K562 (cell line): ENCODE data around the gene SGSH. TPM values are rescaled to one million over a fixed set of nuclear protein-coding genes. Genes with fewer than 3 reads are reported as not detected.
A peak's percentile ranks its signal among the peaks of the same experiment; 100 is the strongest.

Source experiments
- ARID2 ChIP-seq: fragments of 450-650 bp; IDR thresholded peaks from 2 replicates; pipeline ENCODE4 v1.6.1; 2017; ENCODE audit warnings: antibody characterized with exemption, mild to moderate bottlenecking
- ATF6 ChIP-seq: sonication (generic); formaldehyde crosslinking; IDR thresholded peaks from 2 replicates; pipeline ENCODE4 v1.4.0; 2020; ENCODE audit warnings: mild to moderate bottlenecking, missing genetic modification reagents
- BRCA1 ChIP-seq, 2 experiments: fragments of 450-650 bp in 1 of 2; sonication (generic) in 1 of 2; formaldehyde crosslinking in 1 of 2; IDR thresholded peaks; 2 replicates each; pipeline versions ENCODE4 v1.5.0 to v1.6.1; 2017 to 2020; ENCODE audit warnings: mild to moderate bottlenecking in 1 of 2, missing genetic modification reagents in 1 of 2
- ELF1 ChIP-seq: fragments of 200-800 bp; sonication (Bioruptor generic); IDR thresholded peaks from 2 replicates; pipeline ENCODE4 v1.6.1; 2016; ENCODE audit warnings: missing genetic modification characterization, missing compliant biosample characterization
- EP300 ChIP-seq: IDR thresholded peaks from 2 replicates; pipeline ENCODE4 v1.6.1; 2012; ENCODE audit warnings: low read length, improper control_type of control experiment
- FOXJ2 ChIP-seq: fragments of 200-800 bp; sonication (Bioruptor generic); IDR thresholded peaks from 2 replicates; pipeline ENCODE4 v1.6.1; 2016; ENCODE audit warnings: missing genetic modification characterization, missing compliant biosample characterization
- HDAC1 ChIP-seq, 2 experiments: fragments of 450-650 bp; IDR thresholded peaks; 2 replicates each; pipeline ENCODE4 v1.6.1; 2016 to 2017; ENCODE audit warnings: inconsistent platforms in 1 of 2, mild to moderate bottlenecking in 1 of 2, moderate library complexity in 1 of 2
- HDAC2 ChIP-seq: fragments of 450-650 bp; IDR thresholded peaks from 2 replicates; pipeline ENCODE4 v1.6.1; 2016; ENCODE audit warnings: mild to moderate bottlenecking
- HES1 ChIP-seq: fragments of 450-650 bp; IDR thresholded peaks from 2 replicates; pipeline ENCODE4 v1.6.1; 2016; ENCODE audit warnings: low read depth, mild to moderate bottlenecking, moderate library complexity
- JUND ChIP-seq, 2 experiments: IDR thresholded peaks; 2 replicates in 1 of 2; 3 replicates in 1 of 2; pipeline ENCODE4 v1.6.1; 2011; ENCODE audit warnings: borderline replicate concordance in 2 of 2, low read depth in 2 of 2, low read length in 2 of 2, improper control_type of control experiment in 1 of 2, missing biosample characterization in 1 of 2, missing genetic modification characterization in 1 of 2, missing genetic modification reagents in 1 of 2
- LEF1 ChIP-seq: fragments of 450-650 bp; IDR thresholded peaks from 2 replicates; pipeline ENCODE4 v1.6.1; 2016; ENCODE audit warnings: mild to moderate bottlenecking
- MEIS2 ChIP-seq: fragments of 450-650 bp; IDR thresholded peaks from 2 replicates; pipeline ENCODE4 v1.6.1; 2014; ENCODE audit warnings: mild to moderate bottlenecking; ENCODE audit not compliant: partially characterized antibody
- MLLT1 ChIP-seq, 2 experiments: fragments of 450-650 bp; IDR thresholded peaks; 2 replicates each; pipeline ENCODE4 v1.6.1; 2016
- NFE2 ChIP-seq: IDR thresholded peaks from 2 replicates; pipeline ENCODE4 v1.6.1; 2014; ENCODE audit warnings: antibody characterized with exemption, low read depth
- NFIC ChIP-seq: fragments of 450-650 bp; IDR thresholded peaks from 2 replicates; pipeline ENCODE4 v1.6.1; 2017; ENCODE audit warnings: mild to moderate bottlenecking, inconsistent platforms
- RCOR1 ChIP-seq, 2 experiments: IDR thresholded peaks; 2 replicates each; pipeline ENCODE4 v1.6.1; 2012; ENCODE audit warnings: low read depth in 2 of 2, low read length in 2 of 2, borderline replicate concordance in 1 of 2, improper control_type of control experiment in 1 of 2
- SETDB1 ChIP-seq: IDR thresholded peaks from one replicate; pipeline ENCODE4 v1.6.1; 2012; ENCODE audit warnings: low read length, control low read depth, inconsistent platforms
- SPI1 ChIP-seq: IDR thresholded peaks from 2 replicates; pipeline ENCODE4 v1.6.1; 2011; ENCODE audit warnings: low read depth, low read length, control low read depth, borderline replicate concordance
- ZNF174 ChIP-seq: fragments of 250-450 bp; sonication (Bioruptor Pico); IDR thresholded peaks from 2 replicates; pipeline ENCODE4 v1.4.0; 2020; ENCODE audit warnings: mild to moderate bottlenecking
- ZNF408 ChIP-seq: fragments of 250-450 bp; sonication (Bioruptor Pico); IDR thresholded peaks from 2 replicates; pipeline ENCODE4 v1.4.0; 2020; ENCODE audit warnings: low read depth, mild to moderate bottlenecking, moderate library complexity
- polyA plus RNA-seq, 8 experiments: library from polyadenylated mRNA; depleted of rRNA in 4 of 8; stranded (reverse) in 5 of 8; unstranded in 3 of 8; fragments of >200 nt; fragmentation: Nextera tagmentation in 2 of 8; fragmentation: Illumina TruSeq in 1 of 8; extraction: Ambion mirVana in 2 of 8; extraction: Trizol in 1 of 8; gene quantifications; 2 replicates each; pipeline versions ENCODE4 v1.2.1 to v1.2.3, GENCODE V29; 2011 to 2014; ENCODE audit warnings: inconsistent platforms in 1 of 8, missing spikeins in 1 of 8
- total RNA-seq, 7 experiments: library from RNA; depleted of rRNA in 6 of 7; stranded (reverse); fragments of >200 nt in 6 of 7; fragmentation: Illumina TruSeq in 2 of 7; extraction: Trizol in 2 of 7; gene quantifications; 2 replicates each; pipeline versions ENCODE4 v1.2.1 to v1.2.3, GENCODE V29; 2011 to 2021; ENCODE audit warnings: low replicate concordance in 1 of 7

Gene SGSH
- total and polyA plus RNA-seq, 9 of the 15 experiments (the other 6 are each of a cell fraction or from before 2014, with no cell fraction given) = 0.25 to 15.7 (median 4.9) TPM

- peak; percentile 50; the same call in 1 of the 2 replicates for TF ChIP-seq SPI1
- no peak for TF ChIP-seq ZNF174 (CRISPR knock-in tag)
- TF ChIP-seq HES1 = peak; percentile 79
- TF ChIP-seq HDAC2 = peak; percentile 90
- TF ChIP-seq BRCA1 (IDR thresholded peaks at IDR 0.05) = no peak
- no peak for TF ChIP-seq BRCA1 (CRISPR knock-in tag; IDR thresholded peaks at IDR 0.05)
- peak; percentile 55; the same call in 1 of the 2 replicates for TF ChIP-seq LEF1
- TF ChIP-seq HDAC1 (IDR thresholded peaks at IDR 0.05) = peak in 1 of 2 experiments; percentile 81; a peak in 2 of 4 replicates
- TF ChIP-seq ATF6 (CRISPR knock-in tag) = no peak
- peak; percentile 48; the same call in 1 of the 2 replicates for TF ChIP-seq JUND (IDR thresholded peaks at IDR 0.05; ENCODE audit: borderline replicate concordance, low read depth, low read length)
- TF ChIP-seq JUND (tag; IDR thresholded peaks at IDR 0.05; ENCODE audit: borderline replicate concordance, low read depth, low read length) = no peak; the same call in 2 of the 3 replicates
- peak; percentile 87 for TF ChIP-seq MEIS2
- 0 out of 2 replicates have a peak, but pooled peaks have one; percentile 20 for TF ChIP-seq FOXJ2
- peak; percentile 9; the same call in 1 of the 2 replicates for TF ChIP-seq NFE2
- TF ChIP-seq SETDB1 = no peak
- TF ChIP-seq NFIC = peak; percentile 99
- peak; percentile 22; the same call in 1 of the 2 replicates for TF ChIP-seq EP300
- peak; percentile 64; the same call in 1 of the 2 replicates for TF ChIP-seq ELF1 (tag)
- peak; percentile 50 to 96 for TF ChIP-seq RCOR1 (IDR thresholded peaks at IDR 0.05; ENCODE audit: borderline replicate concordance in 1 of 2, low read depth in 2 of 2, low read length in 2 of 2)
- no peak for TF ChIP-seq ARID2
- TF ChIP-seq ZNF408 = no peak
- TF ChIP-seq MLLT1 (IDR thresholded peaks at IDR 0.05) = peak in 1 of 2 experiments; percentile 60; a peak in 1 of 4 replicates
Observed at GRCh38 chr17:80219013-80219762, 945 bp downstream of the SGSH start (continued).
